Fibroblast of skin of scalp (primary cell): ENCODE data around the gene CMTR1.

Experiments used
- DNase-seq: peaks from one replicate; pipeline ENCODE4 v3.0.0-alpha.2; 2013

The CMTR1 gene

GRCh38 chr6:37513155-37513554, 80.1 kb downstream of the CMTR1 start:
- DNase-seq, result no peak

GRCh38 chr6:37513576-37513975, 80.6 kb downstream of the CMTR1 start:
- no peak for DNase-seq

- peak; percentile 65 for DNase-seq
These were observed 81.3 kb downstream of the CMTR1 start for GRCh38 chr6:37514321-37514771.

- DNase-seq, result no peak
These were observed 81.8 kb downstream of the CMTR1 start for GRCh38 chr6:37514837-37515236.

- no peak for DNase-seq
These were observed 82.7 kb downstream of the CMTR1 start for GRCh38 chr6:37515712-37516075.

- DNase-seq, result peak; percentile 28
These were observed 83.3 kb downstream of the CMTR1 start for GRCh38 chr6:37516076-37516919.

- DNase-seq, result no peak
These were observed 83.9 kb downstream of the CMTR1 start for GRCh38 chr6:37516920-37517405.

- DNase-seq, result peak; percentile 70
These were observed 84.4 kb downstream of the CMTR1 start for GRCh38 chr6:37517411-37517812.

- no peak for DNase-seq
These were observed 85.1 kb downstream of the CMTR1 start for GRCh38 chr6:37518116-37518515.

- DNase-seq, result no peak
These were observed 86.4 kb downstream of the CMTR1 start for GRCh38 chr6:37519461-37519860.

- no peak for DNase-seq
These were observed 87.9 kb downstream of the CMTR1 start for GRCh38 chr6:37520926-37521325.

- no peak for DNase-seq
These were observed 88.7 kb downstream of the CMTR1 start for GRCh38 chr6:37521674-37522073.

- no peak for DNase-seq
These were observed 89.8 kb downstream of the CMTR1 start for GRCh38 chr6:37522836-37523235.

- no peak for DNase-seq
These were observed 90.4 kb downstream of the CMTR1 start for GRCh38 chr6:37523412-37523811.

GRCh38 chr6:37524025-37524969, 91.3 kb downstream of the CMTR1 start:
- peak; percentile 56 for DNase-seq

- no peak for DNase-seq
These were observed 91.9 kb downstream of the CMTR1 start for GRCh38 chr6:37524970-37525318.

- peak; percentile 47 for DNase-seq
These were observed 92.7 kb downstream of the CMTR1 start for GRCh38 chr6:37525460-37526357.

GRCh38 chr6:37528541-37528940, 95.5 kb downstream of the CMTR1 start:
- DNase-seq, result no peak

GRCh38 chr6:37530297-37530696, 97.3 kb downstream of the CMTR1 start:
- no peak for DNase-seq

- peak; percentile 87 for DNase-seq
These were observed 98.0 kb downstream of the CMTR1 start for GRCh38 chr6:37531026-37531425.
